ENCODE measurements around the gene PLD4.

DNA sequence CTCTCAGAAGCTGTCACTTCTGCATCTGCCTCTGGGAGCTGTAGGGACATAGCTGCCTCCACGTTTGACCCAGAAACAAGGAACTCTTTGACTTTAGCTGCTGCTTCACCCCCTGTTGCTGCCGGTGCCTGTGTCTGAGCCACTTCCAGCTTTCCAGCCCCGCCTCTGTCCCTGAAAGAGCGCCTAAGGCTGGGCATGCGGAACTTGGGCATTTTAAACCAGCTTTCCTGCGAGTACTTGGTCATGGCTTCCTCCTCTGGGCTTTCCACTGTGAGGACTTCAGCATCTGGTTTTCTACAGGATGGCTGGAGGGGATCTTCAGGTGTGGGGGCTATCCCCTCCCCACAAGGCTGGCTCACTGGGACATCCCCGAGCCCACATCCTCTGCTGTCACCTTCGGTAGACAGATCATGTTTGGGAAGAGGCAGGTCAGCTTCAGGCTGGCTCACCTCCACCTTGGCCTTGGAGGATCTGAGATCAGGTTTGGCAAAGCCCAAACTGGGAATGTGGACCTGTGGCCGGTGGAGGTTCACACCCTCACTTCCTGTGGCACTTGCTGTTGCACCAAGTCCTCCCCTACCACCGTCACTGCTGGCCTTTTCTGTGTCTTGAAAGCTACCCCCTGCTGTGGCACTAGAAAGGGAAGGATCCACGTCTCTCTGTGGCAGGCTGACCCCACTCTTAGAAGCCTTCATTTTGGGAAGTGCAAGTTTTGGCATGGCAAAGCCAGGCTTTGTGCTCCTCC, 15.2 kb downstream of the PLD4 start:
- TF ChIP-seq, protein P1, sequence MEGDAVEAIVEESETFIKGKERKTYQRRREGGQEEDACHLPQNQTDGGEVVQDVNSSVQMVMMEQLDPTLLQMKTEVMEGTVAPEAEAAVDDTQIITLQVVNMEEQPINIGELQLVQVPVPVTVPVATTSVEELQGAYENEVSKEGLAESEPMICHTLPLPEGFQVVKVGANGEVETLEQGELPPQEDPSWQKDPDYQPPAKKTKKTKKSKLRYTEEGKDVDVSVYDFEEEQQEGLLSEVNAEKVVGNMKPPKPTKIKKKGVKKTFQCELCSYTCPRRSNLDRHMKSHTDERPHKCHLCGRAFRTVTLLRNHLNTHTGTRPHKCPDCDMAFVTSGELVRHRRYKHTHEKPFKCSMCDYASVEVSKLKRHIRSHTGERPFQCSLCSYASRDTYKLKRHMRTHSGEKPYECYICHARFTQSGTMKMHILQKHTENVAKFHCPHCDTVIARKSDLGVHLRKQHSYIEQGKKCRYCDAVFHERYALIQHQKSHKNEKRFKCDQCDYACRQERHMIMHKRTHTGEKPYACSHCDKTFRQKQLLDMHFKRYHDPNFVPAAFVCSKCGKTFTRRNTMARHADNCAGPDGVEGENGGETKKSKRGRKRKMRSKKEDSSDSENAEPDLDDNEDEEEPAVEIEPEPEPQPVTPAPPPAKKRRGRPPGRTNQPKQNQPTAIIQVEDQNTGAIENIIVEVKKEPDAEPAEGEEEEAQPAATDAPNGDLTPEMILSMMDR (IDR thresholded peaks at IDR 0.05) = no peak
- no peak for TF ChIP-seq POLR2A (IDR thresholded peaks at IDR 0.05)

Data from uterus (tissue), 2 donors.